Measurements from ENCODE around the gene RAX2. TPM values are rescaled to one million over a fixed set of nuclear protein-coding genes. Genes with fewer than 3 reads are reported as not detected.

The RAX2 gene
- total RNA-seq, 1 experiment from 2014 or later = not detected

- Histone ChIP-seq H4K20me1 (ENCODE audit: insufficient read depth) (no peaks in the 10 kb centered on the region), H3K27me3 (ENCODE audit: insufficient read depth, low read depth) (peaks cover 9% of the 10 kb centered on the region), H3K4me2 (no peak overlapping the region), H3F3A (ENCODE audit: insufficient read depth, low read depth) (no peaks in the 10 kb centered on the region), H3K9me3 (ENCODE audit: insufficient read depth, low read depth) (no peaks in the 10 kb centered on the region), H3K27ac (no peak overlapping the region), H3K9me2 (ENCODE audit: insufficient read depth) (no peaks in the 10 kb centered on the region), H2AFZ (no peak overlapping the region), H3K36me3 (ENCODE audit: low read depth) (no peaks in the 10 kb centered on the region), H3K4me3 (no peak overlapping the region), H3K79me2 (ENCODE audit: low read depth) (no peaks in the 10 kb centered on the region), H3K4me1 (replicated peaks; ENCODE audit: insufficient read depth) (no peaks in the 10 kb centered on the region)
- no TSS peak for BruUV-seq (replicated peaks)
- intact Hi-C loops (cut with micrococcal nuclease; ENCODE audit: unreplicated experiment) = no loop called here
- CTCF ChIA-PET = no interaction called here
- no peak for DNase-seq
- TF ChIP-seq CTCF (conservative IDR thresholded peaks at IDR 0.05) (no peak), EZH2 (IDR thresholded peaks at IDR 0.05; ENCODE audit: low read depth) (no peak)
- POLR2A ChIA-PET (ENCODE audit: unreplicated experiment) = no interaction called here
These were observed 26.1 kb upstream of the RAX2 start for GRCh38 chr19:3798137-3798536.

GRCh38 chr19:3796358-3796757, 24.3 kb upstream of the RAX2 start:
- no peaks in the 10 kb centered on the region for H3K9me2 ChIP-seq (ENCODE audit: insufficient read depth)
- H3K4me1 ChIP-seq (replicated peaks; ENCODE audit: insufficient read depth) = no peaks in the 10 kb centered on the region
- no peak for TF ChIP-seq EZH2 (IDR thresholded peaks at IDR 0.05; ENCODE audit: low read depth)
- TF ChIP-seq CTCF (conservative IDR thresholded peaks at IDR 0.05) = no peak
- no peaks in the 10 kb centered on the region for H3F3A ChIP-seq (ENCODE audit: insufficient read depth, low read depth)
- H3K36me3 ChIP-seq (ENCODE audit: low read depth) = no peaks in the 10 kb centered on the region
- no peaks in the 10 kb centered on the region for H3K9me3 ChIP-seq (ENCODE audit: insufficient read depth, low read depth)
- no peak overlapping the region for H3K4me2 ChIP-seq
- no TSS peak for BruUV-seq (replicated peaks)
- POLR2A ChIA-PET (ENCODE audit: unreplicated experiment) = no interaction called here
- no peak for DNase-seq
- no peak overlapping the region for H3K4me3 ChIP-seq
- peaks cover 1% of the 10 kb centered on the region for H3K27me3 ChIP-seq (ENCODE audit: insufficient read depth, low read depth)
- CTCF ChIA-PET = no interaction called here
- no peak overlapping the region for H2AFZ ChIP-seq
- intact Hi-C loops (cut with micrococcal nuclease; ENCODE audit: unreplicated experiment) = no loop called here
- no peak overlapping the region for H3K27ac ChIP-seq
- no peaks in the 10 kb centered on the region for H3K79me2 ChIP-seq (ENCODE audit: low read depth)
- H4K20me1 ChIP-seq (ENCODE audit: insufficient read depth) = no peaks in the 10 kb centered on the region

GRCh38 chr19:3793799-3794198, 21.8 kb upstream of the RAX2 start:
- no peak overlapping the region for H3K4me2 ChIP-seq
- no peaks in the 10 kb centered on the region for H4K20me1 ChIP-seq (ENCODE audit: insufficient read depth)
- H3K9me2 ChIP-seq (ENCODE audit: insufficient read depth) = no peaks in the 10 kb centered on the region
- H2AFZ ChIP-seq = no peak overlapping the region
- H3K4me3 ChIP-seq = no peak overlapping the region
- intact Hi-C loops (cut with micrococcal nuclease; ENCODE audit: unreplicated experiment) = no loop called here
- no peaks in the 10 kb centered on the region for H3K9me3 ChIP-seq (ENCODE audit: insufficient read depth, low read depth)
- H3F3A ChIP-seq (ENCODE audit: insufficient read depth, low read depth) = no peaks in the 10 kb centered on the region
- H3K4me1 ChIP-seq (replicated peaks; ENCODE audit: insufficient read depth) = no peaks in the 10 kb centered on the region
- BruUV-seq (replicated peaks) = no TSS peak
- TF ChIP-seq CTCF (conservative IDR thresholded peaks at IDR 0.05) = no peak
- no peak for TF ChIP-seq EZH2 (IDR thresholded peaks at IDR 0.05; ENCODE audit: low read depth)
- no peak for DNase-seq
- ChIA-PET POLR2A (ENCODE audit: unreplicated experiment) (no interaction called here), CTCF (no interaction called here)
- no peaks in the 10 kb centered on the region for H3K79me2 ChIP-seq (ENCODE audit: low read depth)
- H3K27ac ChIP-seq = no peak overlapping the region
- H3K36me3 ChIP-seq (ENCODE audit: low read depth) = no peaks in the 10 kb centered on the region
- peaks cover 8% of the 10 kb centered on the region; the same call in 1 of the 2 replicates for H3K27me3 ChIP-seq (ENCODE audit: insufficient read depth, low read depth)
